SK-N-MC (cell line): ENCODE measurements around the gene SCRG1.

ENCODE experiments used
- EZH2 ChIP-seq: fragments of 200-600 bp; sonication (generic); IDR thresholded peaks from one replicate; pipeline ENCODE4 v1.6.1; 2017; ENCODE audit warnings: antibody characterized with exemption
- POLR2AphosphoS5 ChIP-seq: IDR thresholded peaks from 2 replicates; pipeline ENCODE4 v1.6.1; 2012; ENCODE audit warnings: mild to moderate bottlenecking, low read depth, low read length, borderline replicate concordance

DNA sequence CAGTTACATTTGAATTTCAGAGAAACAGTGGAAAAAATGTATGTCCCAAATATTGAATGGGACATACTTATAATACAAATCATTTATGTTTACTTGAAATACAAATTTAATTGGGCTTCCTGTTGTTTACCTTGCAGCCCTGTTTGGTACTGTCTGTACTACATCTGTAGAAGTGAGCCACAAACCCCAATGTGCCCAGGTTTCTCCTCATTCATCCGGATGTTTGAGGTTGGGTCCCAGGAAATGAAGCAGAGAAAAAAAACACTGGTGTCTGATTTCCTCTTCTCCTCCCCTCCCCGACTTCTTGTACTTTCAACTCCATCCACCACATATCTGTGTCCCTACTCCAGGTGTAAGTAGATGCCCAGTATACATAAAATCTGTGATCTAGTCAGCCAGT is 27.1 kb upstream of the SCRG1 start:
- TF ChIP-seq EZH2, result no peak
- no peak for TF ChIP-seq POLR2AphosphoS5
